Suprapubic skin (tissue), 4 donors: Measurements from ENCODE around the gene ACP4. TPM values are rescaled to one million over a fixed set of nuclear protein-coding genes. Genes with fewer than 3 reads are reported as not detected.
A peak's percentile ranks its signal among the peaks of the same experiment; 100 is the strongest.

Source experiments
- DNase-seq, 2 donors: peaks; one replicate each; pipeline ENCODE4 v3.0.0-alpha.2; 2019; ENCODE audit warnings: low spot score in 2 of 2
- H3K27ac ChIP-seq: fragments of 200-600 bp; sonication (generic); one replicate; pipeline ENCODE4 v1.5.1; 2019
- H3K27me3 ChIP-seq: fragments of 200-600 bp; sonication (generic); one replicate; pipeline ENCODE4 v1.5.1; 2019
- H3K36me3 ChIP-seq: fragments of 200-600 bp; sonication (generic); one replicate; pipeline ENCODE4 v1.5.1; 2019
- H3K4me1 ChIP-seq: fragments of 200-600 bp; sonication (generic); one replicate; pipeline ENCODE4 v1.5.1; 2019
- H3K4me3 ChIP-seq: fragments of 200-600 bp; sonication (generic); one replicate; pipeline ENCODE4 v1.5.1; 2019; ENCODE audit warnings: mild to moderate bottlenecking
- H3K9me3 ChIP-seq: fragments of 200-600 bp; sonication (generic); one replicate; pipeline ENCODE4 v1.5.1; 2019
- EP300 ChIP-seq: sonication (generic); formaldehyde crosslinking; IDR thresholded peaks from one replicate; pipeline ENCODE4 v1.6.1; 2017; ENCODE audit warnings: antibody characterized with exemption
- POLR2A ChIP-seq, 2 donors: fragments of 450-650 bp; IDR thresholded peaks; one replicate each; pipeline ENCODE4 v1.6.1; 2017; ENCODE audit warnings: antibody characterized with exemption in 2 of 2, mild to moderate bottlenecking in 2 of 2, moderate library complexity in 2 of 2
- POLR2AphosphoS5 ChIP-seq, 3 donors: sonication (generic); formaldehyde crosslinking; IDR thresholded peaks; one replicate each; pipeline ENCODE4 v1.6.1; 2017; ENCODE audit warnings: antibody characterized with exemption in 3 of 3
- WGBS: methylation state at CpG from one replicate; pipeline ENCODE4 v1.1.5; 2018; 5-methylcytosine and 5-hydroxymethylcytosine counted together
- total RNA-seq, 4 donors: library from RNA; depleted of rRNA; stranded (reverse); fragments of >200 nt; gene quantifications; one replicate each; pipeline ENCODE4 v1.1.0, GENCODE V29; 2016
- TF ChIP-seq, protein P1 (sequence below), 2 donors: fragments of 200-600 bp in 1 of 2; fragments of 450-650 bp in 1 of 2; sonication (generic) in 1 of 2; IDR thresholded peaks; one replicate each; pipeline ENCODE4 v1.5.1; 2016 to 2019; ENCODE audit warnings: antibody characterized with exemption in 2 of 2, mild to moderate bottlenecking in 1 of 2, moderate library complexity in 1 of 2

Gene ACP4
- total RNA-seq, 4 donors from 2014 or later: 0.49 to 0.97 TPM; not detected in 2

DNA sequence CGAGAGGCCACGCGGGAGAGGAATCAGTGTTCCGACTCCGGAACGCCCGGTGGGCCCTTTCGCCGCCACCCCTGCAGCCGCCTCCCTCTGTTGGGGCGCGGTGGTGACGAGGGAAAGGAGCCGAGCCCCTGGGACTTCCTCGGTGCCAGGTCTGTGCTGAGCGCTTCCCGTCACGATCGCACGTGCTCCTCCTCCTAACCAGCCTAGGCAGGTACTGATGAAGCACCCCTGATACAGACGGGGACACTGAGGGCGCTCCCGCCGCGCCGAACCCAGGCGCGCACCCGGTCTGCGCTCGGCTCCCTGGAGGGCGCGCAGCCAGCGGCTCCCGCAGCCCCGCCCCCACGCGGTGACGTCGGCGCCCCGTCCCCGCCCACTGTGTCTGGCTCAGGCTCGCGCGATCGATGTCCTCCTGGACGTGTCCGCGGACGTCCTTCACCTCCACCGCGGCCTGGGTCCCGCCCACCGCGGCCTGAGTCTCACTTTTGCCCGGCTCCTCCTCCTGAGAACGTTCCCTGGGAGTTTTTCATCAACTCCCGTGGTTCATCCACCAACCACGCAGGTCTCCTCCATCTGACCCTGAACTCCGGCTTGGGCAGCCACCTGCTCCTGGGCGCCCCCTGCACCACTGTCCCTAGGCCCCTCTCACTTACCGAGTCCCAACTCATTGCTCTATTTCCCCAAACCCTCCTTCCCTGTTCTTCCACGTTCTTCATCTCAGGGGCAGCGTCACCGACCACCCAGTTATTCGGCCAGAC, 45.7 kb downstream of the ACP4 start:
- peak overlapping the region; percentile 35 for H3K27ac ChIP-seq
- no peaks in the 10 kb centered on the region for H3K36me3 ChIP-seq
- no peaks in the 10 kb centered on the region for H3K9me3 ChIP-seq
- DNase-seq: no peak
- H3K27me3 ChIP-seq: peaks cover 57% of the 10 kb centered on the region
- WGBS: 4% methylated on average over 40 of the region's 67 CpGs
- TF ChIP-seq, protein P1, sequence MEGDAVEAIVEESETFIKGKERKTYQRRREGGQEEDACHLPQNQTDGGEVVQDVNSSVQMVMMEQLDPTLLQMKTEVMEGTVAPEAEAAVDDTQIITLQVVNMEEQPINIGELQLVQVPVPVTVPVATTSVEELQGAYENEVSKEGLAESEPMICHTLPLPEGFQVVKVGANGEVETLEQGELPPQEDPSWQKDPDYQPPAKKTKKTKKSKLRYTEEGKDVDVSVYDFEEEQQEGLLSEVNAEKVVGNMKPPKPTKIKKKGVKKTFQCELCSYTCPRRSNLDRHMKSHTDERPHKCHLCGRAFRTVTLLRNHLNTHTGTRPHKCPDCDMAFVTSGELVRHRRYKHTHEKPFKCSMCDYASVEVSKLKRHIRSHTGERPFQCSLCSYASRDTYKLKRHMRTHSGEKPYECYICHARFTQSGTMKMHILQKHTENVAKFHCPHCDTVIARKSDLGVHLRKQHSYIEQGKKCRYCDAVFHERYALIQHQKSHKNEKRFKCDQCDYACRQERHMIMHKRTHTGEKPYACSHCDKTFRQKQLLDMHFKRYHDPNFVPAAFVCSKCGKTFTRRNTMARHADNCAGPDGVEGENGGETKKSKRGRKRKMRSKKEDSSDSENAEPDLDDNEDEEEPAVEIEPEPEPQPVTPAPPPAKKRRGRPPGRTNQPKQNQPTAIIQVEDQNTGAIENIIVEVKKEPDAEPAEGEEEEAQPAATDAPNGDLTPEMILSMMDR (IDR thresholded peaks at IDR 0.05): no peak
- TF ChIP-seq POLR2A (IDR thresholded peaks at IDR 0.05) (no peak), POLR2AphosphoS5 (IDR thresholded peaks at IDR 0.05) (no peak), EP300 (no peak)
- H3K4me1 ChIP-seq: peaks cover 20% of the 10 kb centered on the region
- peak overlapping the region; percentile 60 for H3K4me3 ChIP-seq

DNA sequence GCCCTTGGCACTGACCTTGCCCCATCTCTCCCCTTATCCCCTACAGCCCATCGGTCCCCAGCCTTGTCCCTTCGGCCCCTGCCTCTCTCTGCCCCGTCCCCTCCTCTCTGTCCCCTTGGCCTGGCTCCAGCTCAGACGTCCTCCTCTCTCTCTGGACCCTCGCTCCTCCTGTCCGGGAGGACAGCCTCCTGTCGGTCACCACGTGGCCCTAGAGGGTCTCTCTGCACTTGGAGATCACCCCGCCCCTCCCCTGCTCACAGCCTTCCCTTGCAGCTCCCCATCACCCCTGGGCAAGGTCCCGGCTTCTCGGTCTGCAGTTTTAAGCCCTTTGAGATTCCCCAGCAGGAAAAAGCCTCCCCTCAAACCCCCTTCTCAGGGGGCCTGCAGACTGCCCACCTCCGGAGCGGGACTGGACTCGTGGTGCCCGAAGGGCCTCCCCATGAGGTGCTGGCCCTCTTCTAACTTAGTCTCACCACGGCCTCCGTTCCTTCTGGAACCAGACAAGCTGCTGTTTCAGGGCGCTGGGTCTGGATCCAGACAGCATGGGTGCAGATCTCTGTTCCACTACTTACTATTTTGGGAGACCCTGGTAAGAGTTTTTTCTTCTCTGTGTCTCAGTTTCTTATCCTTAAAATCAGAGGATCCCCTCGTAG, 46.5 kb downstream of the ACP4 start:
- H3K27me3 ChIP-seq: peaks cover 56% of the 10 kb centered on the region
- no peak for TF ChIP-seq POLR2A (IDR thresholded peaks at IDR 0.05)
- TF ChIP-seq, protein P1 (IDR thresholded peaks at IDR 0.05): no peak
- no peak for TF ChIP-seq POLR2AphosphoS5 (IDR thresholded peaks at IDR 0.05)
- no peaks in the 10 kb centered on the region for H3K36me3 ChIP-seq
- no peak overlapping the region for H3K27ac ChIP-seq
- DNase-seq: no peak
- H3K9me3 ChIP-seq: no peaks in the 10 kb centered on the region
- peak overlapping the region; percentile 60 for H3K4me3 ChIP-seq
- H3K4me1 ChIP-seq: peaks cover 20% of the 10 kb centered on the region
- 30% methylated on average over 19 of the region's 19 CpGs for WGBS

- peaks cover 20% of the 10 kb centered on the region for H3K4me1 ChIP-seq
- peaks cover 56% of the 10 kb centered on the region for H3K27me3 ChIP-seq
- no peaks in the 10 kb centered on the region for H3K9me3 ChIP-seq
- H3K4me3 ChIP-seq: no peak overlapping the region
- no peaks in the 10 kb centered on the region for H3K36me3 ChIP-seq
- DNase-seq: no peak
- TF ChIP-seq, protein P1 (IDR thresholded peaks at IDR 0.05): no peak
- TF ChIP-seq POLR2AphosphoS5 (IDR thresholded peaks at IDR 0.05) (no peak), POLR2A (IDR thresholded peaks at IDR 0.05) (no peak), EP300 (no peak)
- no peak overlapping the region for H3K27ac ChIP-seq
- WGBS: 52% methylated on average over 9 of the region's 10 CpGs
Observed at GRCh38 chr19:50837300-50837699, 47.1 kb downstream of the ACP4 start.

DNA sequence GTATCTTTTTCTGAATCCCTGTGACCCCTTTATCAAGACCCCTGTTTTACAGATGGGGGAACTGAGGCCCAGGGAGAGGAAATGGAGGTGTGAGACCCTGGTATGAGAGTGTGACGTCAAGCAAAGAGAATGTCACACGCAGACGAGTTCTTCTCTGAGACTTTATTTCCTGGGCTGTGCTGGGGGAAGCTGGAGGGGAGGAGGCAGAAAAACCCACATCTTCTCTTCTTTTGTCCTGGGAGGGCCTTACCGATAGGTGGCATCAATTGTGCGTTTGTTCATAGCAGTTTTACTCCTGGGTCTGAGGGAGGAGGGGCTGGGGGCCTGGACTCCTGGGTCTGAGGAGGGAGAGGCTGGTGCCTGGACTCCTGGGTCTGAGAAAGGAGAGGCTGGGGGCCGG, 48.0 kb downstream of the ACP4 start:
- Histone ChIP-seq H3K4me1 (peaks cover 20% of the 10 kb centered on the region), H3K9me3 (no peaks in the 10 kb centered on the region), H3K27ac (no peak overlapping the region), H3K27me3 (peaks cover 47% of the 10 kb centered on the region), H3K36me3 (no peaks in the 10 kb centered on the region), H3K4me3 (no peak overlapping the region)
- DNase-seq: no peak
- TF ChIP-seq POLR2AphosphoS5 (IDR thresholded peaks at IDR 0.05) (no peak), EP300 (no peak)
- WGBS: 23% methylated on average over 6 of the region's 6 CpGs

GRCh38 chr19:50839712-50840655, 49.8 kb downstream of the ACP4 start:
- no peak overlapping the region for H3K27ac ChIP-seq
- WGBS: 78% methylated on average over 10 of the region's 10 CpGs
- peaks cover 47% of the 10 kb centered on the region for H3K27me3 ChIP-seq

More at GRCh38 chr19:50839712-50840655, 49.8 kb downstream of the ACP4 start:
- no peak overlapping the region for H3K4me3 ChIP-seq
- peaks cover 20% of the 10 kb centered on the region for H3K4me1 ChIP-seq
- no peak for TF ChIP-seq POLR2AphosphoS5 (IDR thresholded peaks at IDR 0.05)
- TF ChIP-seq, protein P1 (IDR thresholded peaks at IDR 0.05): no peak
- no peak for TF ChIP-seq POLR2A (IDR thresholded peaks at IDR 0.05)
- TF ChIP-seq EP300: no peak
- no peaks in the 10 kb centered on the region for H3K9me3 ChIP-seq
- H3K36me3 ChIP-seq: no peaks in the 10 kb centered on the region
- no peak for DNase-seq
